22Rv1 (cell line): ENCODE data around the gene GGCX.

Experiments
- H3K27ac ChIP-seq: fragments of 450-650 bp; 2 replicates; pipeline ENCODE4 v1.5.1; 2017
- ZFX ChIP-seq: fragments of 450-650 bp; IDR thresholded peaks from 2 replicates; pipeline ENCODE4 v1.6.1; 2017; ENCODE audit warnings: antibody characterized with exemption, borderline replicate concordance
- TF ChIP-seq, protein P1 (sequence below): fragments of 450-650 bp; IDR thresholded peaks from 2 replicates; pipeline ENCODE4 v1.5.1; 2017; ENCODE audit warnings: mild to moderate bottlenecking

Gene GGCX

DNA sequence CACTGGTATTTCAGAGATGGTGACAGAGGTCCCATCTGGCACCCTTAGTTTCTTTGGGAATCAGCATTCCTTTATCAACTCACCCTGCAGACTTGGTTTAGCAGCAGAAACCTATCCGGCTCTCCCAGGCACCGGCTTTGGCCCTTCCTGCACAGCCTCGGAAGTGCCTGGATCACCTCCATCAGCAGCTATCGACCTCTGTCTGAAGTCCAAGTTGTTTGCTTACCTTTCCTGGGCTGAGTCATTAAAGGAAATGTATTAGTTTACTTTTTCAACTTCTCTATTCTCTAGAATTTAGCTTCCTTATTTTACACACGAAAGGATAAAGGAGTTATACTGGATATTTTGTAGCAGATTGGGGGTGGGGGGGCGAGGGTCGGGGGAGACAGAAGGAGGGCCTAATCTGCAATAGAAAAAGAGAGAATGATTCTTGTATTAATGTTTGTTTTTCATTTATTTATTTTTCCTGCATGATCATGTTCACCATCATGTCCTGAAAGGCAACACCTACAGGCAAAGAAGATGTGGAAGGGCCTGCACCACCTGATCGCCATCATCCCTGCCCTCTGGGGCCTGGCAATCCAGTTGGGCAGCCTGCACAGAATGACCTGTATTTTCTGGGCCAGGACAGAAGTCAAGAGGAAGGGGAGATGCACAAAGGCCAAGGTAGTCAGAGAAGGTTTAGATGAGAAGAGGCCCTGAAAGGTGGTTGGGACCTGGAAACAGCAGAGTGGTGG lies 44.5 kb downstream of the GGCX start:
- TF ChIP-seq, protein P1, sequence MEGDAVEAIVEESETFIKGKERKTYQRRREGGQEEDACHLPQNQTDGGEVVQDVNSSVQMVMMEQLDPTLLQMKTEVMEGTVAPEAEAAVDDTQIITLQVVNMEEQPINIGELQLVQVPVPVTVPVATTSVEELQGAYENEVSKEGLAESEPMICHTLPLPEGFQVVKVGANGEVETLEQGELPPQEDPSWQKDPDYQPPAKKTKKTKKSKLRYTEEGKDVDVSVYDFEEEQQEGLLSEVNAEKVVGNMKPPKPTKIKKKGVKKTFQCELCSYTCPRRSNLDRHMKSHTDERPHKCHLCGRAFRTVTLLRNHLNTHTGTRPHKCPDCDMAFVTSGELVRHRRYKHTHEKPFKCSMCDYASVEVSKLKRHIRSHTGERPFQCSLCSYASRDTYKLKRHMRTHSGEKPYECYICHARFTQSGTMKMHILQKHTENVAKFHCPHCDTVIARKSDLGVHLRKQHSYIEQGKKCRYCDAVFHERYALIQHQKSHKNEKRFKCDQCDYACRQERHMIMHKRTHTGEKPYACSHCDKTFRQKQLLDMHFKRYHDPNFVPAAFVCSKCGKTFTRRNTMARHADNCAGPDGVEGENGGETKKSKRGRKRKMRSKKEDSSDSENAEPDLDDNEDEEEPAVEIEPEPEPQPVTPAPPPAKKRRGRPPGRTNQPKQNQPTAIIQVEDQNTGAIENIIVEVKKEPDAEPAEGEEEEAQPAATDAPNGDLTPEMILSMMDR, result no peak
- TF ChIP-seq ZFX, result no peak
- H3K27ac ChIP-seq, result peak overlapping the region; percentile 89

DNA sequence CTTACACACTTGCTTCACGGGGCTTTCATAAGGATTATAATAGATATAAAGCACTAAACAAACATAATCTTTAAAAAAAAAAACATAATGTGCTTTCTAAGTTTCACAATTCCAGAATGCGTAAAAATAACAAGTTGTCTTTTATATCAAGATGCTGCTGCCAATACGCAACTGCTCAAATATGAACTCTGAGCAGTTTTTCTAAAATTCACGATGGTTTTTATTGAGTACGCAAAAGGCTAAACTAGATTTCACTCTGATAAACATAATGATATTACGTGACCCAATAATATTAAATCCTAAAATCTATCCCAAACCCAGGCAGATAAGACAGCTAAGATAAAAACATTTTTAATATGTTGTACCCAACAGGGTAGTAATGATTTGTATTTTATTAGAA lies 47.0 kb downstream of the GGCX start:
- H3K27ac ChIP-seq, result no peak overlapping the region
- TF ChIP-seq, protein P1, result no peak
- no peak for TF ChIP-seq ZFX

DNA sequence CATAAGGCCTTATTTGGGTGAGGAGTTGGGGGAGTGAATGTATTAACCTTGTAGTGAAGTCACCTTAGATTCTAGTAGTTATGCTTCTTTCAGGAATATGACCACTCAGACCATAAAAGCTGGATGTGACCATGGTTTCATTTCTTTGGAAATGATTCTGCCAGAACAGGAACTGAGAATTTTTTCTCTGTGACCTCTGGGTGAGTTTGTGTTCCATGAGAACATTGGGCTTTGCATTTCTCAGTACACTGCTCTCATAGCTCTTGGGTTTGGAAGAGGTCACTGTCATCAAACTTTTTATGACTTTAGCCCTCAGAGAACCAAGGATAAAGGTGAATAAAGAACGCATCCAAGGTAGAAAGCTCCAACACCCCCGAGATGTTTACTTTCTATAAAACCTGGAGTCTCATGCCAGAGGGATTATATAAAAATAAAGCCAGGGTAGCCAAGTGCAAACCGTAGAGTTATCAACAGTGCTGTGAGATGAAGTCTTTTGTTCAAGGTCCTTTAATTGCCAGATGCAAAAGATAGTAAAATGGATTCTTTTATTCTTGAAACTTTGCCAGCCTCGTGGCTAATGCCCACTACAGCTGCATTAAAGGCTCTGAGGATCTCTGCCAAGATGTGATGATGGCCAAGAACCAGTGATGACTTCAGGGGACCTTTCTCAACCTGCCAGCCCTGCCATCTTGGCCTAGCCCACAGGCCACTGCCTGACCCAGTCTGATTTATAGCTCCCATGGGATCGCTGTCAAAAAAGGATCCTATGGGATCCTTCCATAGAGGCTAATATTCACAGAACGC lies 50.1 kb downstream of the GGCX start:
- H3K27ac ChIP-seq, result peak overlapping the region; percentile 81
- no peak for TF ChIP-seq ZFX
- TF ChIP-seq, protein P1, result no peak

DNA sequence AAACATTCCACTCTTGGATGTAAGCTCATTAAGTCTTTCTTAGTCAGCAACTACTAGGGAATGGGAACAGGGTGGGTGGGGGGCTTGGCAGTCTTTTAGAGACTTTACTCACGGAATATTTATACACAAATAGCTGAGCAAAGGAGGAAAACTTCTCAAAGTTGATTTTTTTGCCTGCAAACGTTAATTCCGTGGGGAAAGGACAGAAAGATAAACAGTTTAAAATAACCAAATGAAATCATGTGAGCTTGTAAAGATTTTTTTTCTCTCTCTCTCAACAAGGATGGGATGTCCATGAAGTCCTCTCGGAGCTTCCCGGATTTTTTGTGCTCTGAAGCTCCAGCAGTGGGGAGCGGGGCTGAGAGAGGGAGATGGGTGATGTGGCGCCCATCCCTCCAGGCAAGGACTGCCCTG lies 54.5 kb downstream of the GGCX start:
- TF ChIP-seq, protein P1, result no peak
- TF ChIP-seq ZFX, result no peak
- H3K27ac ChIP-seq, result no peak overlapping the region

DNA sequence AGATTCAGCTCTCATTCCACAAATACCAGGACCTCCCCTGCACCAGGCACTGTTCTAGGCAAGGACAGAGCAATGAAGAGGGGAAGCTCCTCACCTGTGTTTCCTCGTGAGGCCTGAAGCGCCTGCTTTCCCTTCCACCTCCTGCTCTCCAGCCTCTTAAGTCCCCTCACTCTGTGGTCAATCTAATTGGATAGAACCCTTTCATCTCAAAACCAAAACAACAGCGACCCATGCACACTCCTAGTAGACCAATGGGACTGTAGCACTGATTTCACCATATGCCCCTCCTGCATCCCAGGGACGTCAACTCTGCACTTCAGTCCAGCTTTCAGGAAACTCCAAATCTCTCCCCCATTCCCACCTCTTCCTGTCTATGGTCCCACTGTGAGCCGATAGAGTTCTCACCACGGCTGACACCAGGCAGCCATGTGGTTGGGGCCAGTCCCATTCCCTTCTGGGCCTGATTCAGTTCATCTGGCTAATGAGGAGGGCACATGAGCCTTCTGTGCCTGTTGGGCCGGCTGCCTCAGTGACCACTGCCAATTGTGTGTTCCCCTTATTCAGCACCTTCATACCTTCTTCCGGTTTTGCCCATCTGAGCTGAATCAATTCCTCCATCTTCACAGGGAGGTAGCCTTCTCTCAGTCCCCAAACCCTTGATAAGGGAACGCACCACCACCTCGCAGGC lies 55.6 kb downstream of the GGCX start:
- no peak overlapping the region for H3K27ac ChIP-seq
- TF ChIP-seq ZFX, result no peak
- TF ChIP-seq, protein P1, result no peak

DNA sequence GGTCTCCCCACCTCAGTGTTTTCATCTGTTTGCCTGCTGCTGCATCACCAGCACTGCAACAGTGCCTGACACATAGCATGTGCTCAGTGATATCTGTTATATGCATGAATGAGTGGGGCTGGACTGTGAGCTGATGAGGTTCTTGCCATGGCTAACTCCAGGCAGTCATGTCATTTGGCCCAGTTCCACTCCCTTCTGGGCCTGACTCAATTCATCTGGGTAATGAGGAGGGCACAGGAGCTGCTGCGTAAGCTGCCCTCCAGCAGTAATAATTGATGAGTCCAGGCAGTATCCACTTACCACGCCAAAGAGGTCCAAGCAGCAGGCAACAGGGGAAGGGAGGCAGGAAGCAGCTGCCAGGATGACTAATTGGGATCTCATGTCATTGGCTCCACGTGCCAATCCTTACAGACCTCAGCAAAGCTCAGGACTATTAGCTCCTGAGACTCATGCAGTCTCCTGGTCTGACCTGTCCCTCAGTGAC lies 56.5 kb downstream of the GGCX start:
- TF ChIP-seq, protein P1, result no peak
- TF ChIP-seq ZFX, result no peak
- H3K27ac ChIP-seq, result no peak overlapping the region
